G401 (cell line): ENCODE results near the gene IL20RA. TPM values are rescaled to one million over a fixed set of nuclear protein-coding genes. Genes with fewer than 3 reads are reported as not detected.

Source experiments
- DNase-seq: peaks from one replicate; pipeline ENCODE4 v3.0.0-alpha.2; 2015; ENCODE audit warnings: low spot score
- in situ Hi-C: cut with HindIII; loops from 2 replicates; pipeline ENCODE4 v1.10.0; 2016; ENCODE audit warnings: low sequenced_read_pairs, mixed read lengths
- total RNA-seq: library from RNA; depleted of rRNA; stranded (reverse); fragments of >200 nt; shearing (Covaris generic); gene quantifications from 2 replicates; pipeline ENCODE4 v1.2.3, GENCODE V29; 2014; rRNA removed

The IL20RA gene
- total RNA-seq, 1 experiment from 2014 or later = not detected

DNA sequence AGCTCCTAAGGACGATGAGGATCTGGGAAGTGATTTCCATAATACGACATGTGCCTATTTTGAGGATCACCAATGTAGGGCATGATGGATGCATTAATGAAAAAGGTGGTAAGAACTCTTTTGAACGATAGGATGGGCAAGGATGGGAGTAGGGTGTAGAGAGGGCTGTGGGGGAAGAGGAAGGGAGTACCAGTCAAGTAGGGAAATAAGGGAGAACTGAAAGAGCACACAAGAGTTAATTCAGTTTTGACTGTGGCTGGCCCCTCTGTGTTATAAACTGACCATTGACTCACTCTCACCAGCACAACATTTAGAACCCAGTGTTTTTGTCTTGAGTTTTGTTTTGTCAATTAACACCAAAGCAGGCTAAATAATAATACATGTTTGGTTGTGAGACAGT is 89.6 kb downstream of the IL20RA start:
- in situ Hi-C loops = no loop called here

DNA sequence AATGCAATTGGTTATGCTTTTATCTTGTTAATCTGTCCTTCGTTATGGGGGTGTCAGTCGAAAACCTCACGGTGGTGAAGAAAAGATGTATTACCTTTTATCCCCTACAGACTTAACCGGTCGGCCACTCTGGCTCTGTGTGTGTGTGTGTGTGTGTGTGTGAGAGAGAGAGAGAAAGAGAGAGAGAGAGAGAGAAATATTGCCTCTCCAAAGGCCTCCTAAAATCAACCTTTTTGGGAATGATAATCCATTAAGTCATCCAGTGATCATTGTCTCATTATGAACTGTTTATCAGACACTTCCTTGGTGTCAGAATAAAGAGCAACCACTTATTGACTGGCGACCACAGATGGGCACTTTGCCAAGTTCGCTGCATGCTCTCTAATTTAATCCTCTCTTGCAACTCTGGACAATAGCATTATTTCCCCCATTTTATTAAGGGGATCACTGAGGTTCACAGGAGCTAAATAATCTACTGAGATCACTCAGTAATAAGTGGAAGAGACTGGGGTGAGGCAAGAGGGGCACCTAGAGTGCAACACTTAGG is 92.0 kb downstream of the IL20RA start:
- in situ Hi-C loops = no loop called here
- DNase-seq = no peak

More for the DNA sequence above, 89.6 kb downstream of the IL20RA start:
- no peak for DNase-seq

- in situ Hi-C loops = no loop called here
- no peak for DNase-seq
These were observed 94.2 kb downstream of the IL20RA start for GRCh38 chr6:136950436-136951126.

Other genes with a start within 250 kb of the IL20RA start
- 4.6 and 5.8 TPM in 2 replicates for gene PEX7, start 222.4 kb downstream of the IL20RA start, total RNA-seq
- gene SLC35D3, start 122.7 kb downstream of the IL20RA start, total RNA-seq = not detected in 2 replicates
- not detected in 2 replicates for gene IL22RA2, start 128.7 kb upstream of the IL20RA start, total RNA-seq
- 10.5 and 29.8 TPM in 2 replicates for gene IFNGR1, start 174.4 kb upstream of the IL20RA start, total RNA-seq